Osteoblast (primary cell): Measurements from ENCODE around the gene BSND. TPM values are rescaled to one million over a fixed set of nuclear protein-coding genes. Genes with fewer than 3 reads are reported as not detected.

Experiments used
- DNase-seq: peaks from one replicate; pipeline ENCODE4 v3.0.0; 2011; ENCODE audit warnings: low spot score, mixed read lengths; ENCODE audit not compliant: insufficient read length; ENCODE audit errors: missing footprints
- H2AFZ ChIP-seq: 2 replicates; pipeline ENCODE4 v1.6.0; 2011; ENCODE audit warnings: mild to moderate bottlenecking, low read length
- H3K27ac ChIP-seq: 2 replicates; pipeline ENCODE4 v1.5.1; 2011; ENCODE audit warnings: mild to moderate bottlenecking, low read depth, low read length, moderate library complexity
- H3K27me3 ChIP-seq: 2 replicates; pipeline ENCODE4 v1.6.0; 2012; ENCODE audit warnings: mild to moderate bottlenecking, control low read depth, inconsistent platforms, low read length, moderate library complexity; ENCODE audit not compliant: insufficient read depth
- H3K36me3 ChIP-seq: 2 replicates; pipeline ENCODE4 v1.5.1; 2011; ENCODE audit warnings: mild to moderate bottlenecking, low read length, control low read depth, moderate library complexity; ENCODE audit not compliant: insufficient read depth
- H3K4me1 ChIP-seq: 2 replicates; pipeline ENCODE4 v1.5.1; 2011; ENCODE audit warnings: mild to moderate bottlenecking, low read length, control low read depth, moderate library complexity; ENCODE audit not compliant: insufficient read depth
- H3K4me2 ChIP-seq: 2 replicates; pipeline ENCODE4 v1.6.0; 2011; ENCODE audit warnings: mild to moderate bottlenecking, low read length; ENCODE audit not compliant: insufficient read depth
- H3K4me3 ChIP-seq: fragments of 200-600 bp; sonication (generic); 3 replicates; pipeline ENCODE4 v1.5.1; 2012; ENCODE audit warnings: mild to moderate bottlenecking, low read length, inconsistent platforms; ENCODE audit not compliant: insufficient read depth
- H3K79me2 ChIP-seq: 2 replicates; pipeline ENCODE4 v1.6.0; 2012; ENCODE audit warnings: mild to moderate bottlenecking, low read length, control low read depth, inconsistent platforms; ENCODE audit not compliant: insufficient read depth
- H3K9me3 ChIP-seq: 2 replicates; pipeline ENCODE4 v1.5.1; 2011; ENCODE audit warnings: low read depth, low read length, control low read depth
- H4K20me1 ChIP-seq: 2 replicates; pipeline ENCODE4 v1.6.0; 2012; ENCODE audit warnings: mild to moderate bottlenecking, low read length, control low read depth; ENCODE audit not compliant: insufficient read depth
- CTCF ChIP-seq: IDR thresholded peaks from 2 replicates; pipeline ENCODE4 v1.5.1; 2011; ENCODE audit warnings: mild to moderate bottlenecking, low read depth, low read length, moderate library complexity; ENCODE audit errors: extremely low read depth
- total RNA-seq: library from RNA; depleted of rRNA; stranded (reverse); fragments of >200 nt; gene quantifications from 2 replicates; pipeline ENCODE4 v1.2.3, GENCODE V29; 2012

BSND gene
- total RNA-seq, 1 donor, result not detected

- no peaks in the 10 kb centered on the region for H4K20me1 ChIP-seq
- no peak for TF ChIP-seq CTCF
- DNase-seq, result peak; percentile 59
- H3K27me3 ChIP-seq, result peaks cover 8% of the 10 kb centered on the region
- no peaks in the 10 kb centered on the region for H3K79me2 ChIP-seq
- no peaks in the 10 kb centered on the region for H3K9me3 ChIP-seq
- H3K4me1 ChIP-seq, result no peaks in the 10 kb centered on the region
- no peak overlapping the region for H3K4me2 ChIP-seq
- H3K4me3 ChIP-seq, result no peak overlapping the region
- H3K27ac ChIP-seq, result no peak overlapping the region
- no peaks in the 10 kb centered on the region for H3K36me3 ChIP-seq
- H2AFZ ChIP-seq, result no peak overlapping the region
These were observed 52.4 kb downstream of the BSND start for GRCh38 chr1:55051169-55051568.

GRCh38 chr1:55051621-55052020 is 52.9 kb downstream of the BSND start:
- H3K27ac ChIP-seq, result no peak overlapping the region
- H4K20me1 ChIP-seq, result no peaks in the 10 kb centered on the region
- no peak overlapping the region for H2AFZ ChIP-seq
- peak; percentile 39 for DNase-seq
- H3K9me3 ChIP-seq, result no peaks in the 10 kb centered on the region
- no peak overlapping the region for H3K4me3 ChIP-seq
- no peaks in the 10 kb centered on the region for H3K4me1 ChIP-seq
- H3K79me2 ChIP-seq, result no peaks in the 10 kb centered on the region
- no peak overlapping the region for H3K4me2 ChIP-seq
- no peak for TF ChIP-seq CTCF
- peaks cover 8% of the 10 kb centered on the region for H3K27me3 ChIP-seq
- no peaks in the 10 kb centered on the region for H3K36me3 ChIP-seq

- DNase-seq, result peak; percentile 48
- Histone ChIP-seq H3K9me3 (no peaks in the 10 kb centered on the region), H3K36me3 (no peaks in the 10 kb centered on the region), H3K27ac (no peak overlapping the region), H3K4me1 (no peaks in the 10 kb centered on the region), H3K4me3 (no peak overlapping the region), H3K27me3 (peaks cover 2% of the 10 kb centered on the region), H3K79me2 (no peaks in the 10 kb centered on the region), H3K4me2 (no peak overlapping the region), H4K20me1 (no peaks in the 10 kb centered on the region), H2AFZ (no peak overlapping the region)
- TF ChIP-seq CTCF, result no peak
These were observed 53.7 kb downstream of the BSND start for GRCh38 chr1:55052221-55053142.

- Histone ChIP-seq H2AFZ (no peak overlapping the region), H4K20me1 (no peaks in the 10 kb centered on the region), H3K4me1 (no peaks in the 10 kb centered on the region), H3K4me2 (no peak overlapping the region), H3K27me3 (peaks cover 2% of the 10 kb centered on the region), H3K9me3 (no peaks in the 10 kb centered on the region), H3K4me3 (no peak overlapping the region), H3K27ac (no peak overlapping the region), H3K79me2 (no peaks in the 10 kb centered on the region), H3K36me3 (no peaks in the 10 kb centered on the region)
- TF ChIP-seq CTCF, result no peak
- DNase-seq, result peak; percentile 65
These were observed 54.7 kb downstream of the BSND start for GRCh38 chr1:55053265-55053954.
